Glutamatergic neuron (in vitro differentiated cells): ENCODE measurements around the gene TFIP11. TPM values are rescaled to one million over a fixed set of nuclear protein-coding genes. Genes with fewer than 3 reads are reported as not detected.
A peak's percentile ranks its signal among the peaks of the same experiment; 100 is the strongest.

Source experiments
- DNase-seq: peaks from one replicate; pipeline ENCODE4 v3.0.0; 2022
- H3K27ac Mint-ChIP-seq: one replicate; pipeline ENCODE4 v1.8.0; 2020; ENCODE audit warnings: mild to moderate bottlenecking, mixed read lengths, inconsistent platforms; ENCODE audit not compliant: unreplicated experiment
- H3K27me3 Mint-ChIP-seq: one replicate; pipeline ENCODE4 v1.8.0; 2020; ENCODE audit warnings: mild to moderate bottlenecking, moderate library complexity, mixed read lengths, inconsistent platforms; ENCODE audit not compliant: unreplicated experiment
- H3K36me3 Mint-ChIP-seq: one replicate; pipeline ENCODE4 v1.8.0; 2020; ENCODE audit warnings: mild to moderate bottlenecking, mixed read lengths, inconsistent platforms; ENCODE audit not compliant: unreplicated experiment
- H3K4me1 Mint-ChIP-seq: one replicate; pipeline ENCODE4 v1.8.0; 2020; ENCODE audit warnings: mild to moderate bottlenecking, low read depth, mixed read lengths, inconsistent platforms; ENCODE audit not compliant: unreplicated experiment
- H3K4me3 Mint-ChIP-seq: one replicate; pipeline ENCODE4 v1.8.0; 2020; ENCODE audit warnings: mild to moderate bottlenecking, mixed read lengths, inconsistent platforms; ENCODE audit not compliant: unreplicated experiment
- H3K9me3 Mint-ChIP-seq: one replicate; pipeline ENCODE4 v1.8.0; 2020; ENCODE audit warnings: mild to moderate bottlenecking, moderate library complexity, mixed read lengths, inconsistent platforms; ENCODE audit not compliant: unreplicated experiment
- total RNA-seq: library from RNA; stranded (reverse); fragmentation: NEBNext Ultra II Directional; extraction: Animal tissue kit (Norgen Biotek cat#: 25700); gene quantifications from one replicate; pipeline ENCODE4 v1.2.1, GENCODE V29; 2021; ENCODE audit not compliant: unreplicated experiment
- TF ChIP-seq, protein P1 (sequence below): fragments of 200-600 bp; sonication (generic); IDR thresholded peaks from one replicate; pipeline ENCODE4 v1.5.0; 2021; ENCODE audit not compliant: partially characterized antibody, unreplicated experiment

TFIP11 gene
- total RNA-seq, 1 donor from 2014 or later: 39.9 TPM

GRCh38 chr22:26481694-26482093 is 30.6 kb downstream of the TFIP11 start:
- Mint-ChIP-seq H3K27ac (no peak overlapping the region), H3K27me3 (peaks cover 2% of the 10 kb centered on the region), H3K4me3 (peak overlapping the region; percentile 98), H3K36me3 (no peaks in the 10 kb centered on the region), H3K4me1 (peaks cover 36% of the 10 kb centered on the region), H3K9me3 (peaks cover 3% of the 10 kb centered on the region)
- no peak for DNase-seq
- TF ChIP-seq, protein P1, sequence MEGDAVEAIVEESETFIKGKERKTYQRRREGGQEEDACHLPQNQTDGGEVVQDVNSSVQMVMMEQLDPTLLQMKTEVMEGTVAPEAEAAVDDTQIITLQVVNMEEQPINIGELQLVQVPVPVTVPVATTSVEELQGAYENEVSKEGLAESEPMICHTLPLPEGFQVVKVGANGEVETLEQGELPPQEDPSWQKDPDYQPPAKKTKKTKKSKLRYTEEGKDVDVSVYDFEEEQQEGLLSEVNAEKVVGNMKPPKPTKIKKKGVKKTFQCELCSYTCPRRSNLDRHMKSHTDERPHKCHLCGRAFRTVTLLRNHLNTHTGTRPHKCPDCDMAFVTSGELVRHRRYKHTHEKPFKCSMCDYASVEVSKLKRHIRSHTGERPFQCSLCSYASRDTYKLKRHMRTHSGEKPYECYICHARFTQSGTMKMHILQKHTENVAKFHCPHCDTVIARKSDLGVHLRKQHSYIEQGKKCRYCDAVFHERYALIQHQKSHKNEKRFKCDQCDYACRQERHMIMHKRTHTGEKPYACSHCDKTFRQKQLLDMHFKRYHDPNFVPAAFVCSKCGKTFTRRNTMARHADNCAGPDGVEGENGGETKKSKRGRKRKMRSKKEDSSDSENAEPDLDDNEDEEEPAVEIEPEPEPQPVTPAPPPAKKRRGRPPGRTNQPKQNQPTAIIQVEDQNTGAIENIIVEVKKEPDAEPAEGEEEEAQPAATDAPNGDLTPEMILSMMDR: no peak

DNA sequence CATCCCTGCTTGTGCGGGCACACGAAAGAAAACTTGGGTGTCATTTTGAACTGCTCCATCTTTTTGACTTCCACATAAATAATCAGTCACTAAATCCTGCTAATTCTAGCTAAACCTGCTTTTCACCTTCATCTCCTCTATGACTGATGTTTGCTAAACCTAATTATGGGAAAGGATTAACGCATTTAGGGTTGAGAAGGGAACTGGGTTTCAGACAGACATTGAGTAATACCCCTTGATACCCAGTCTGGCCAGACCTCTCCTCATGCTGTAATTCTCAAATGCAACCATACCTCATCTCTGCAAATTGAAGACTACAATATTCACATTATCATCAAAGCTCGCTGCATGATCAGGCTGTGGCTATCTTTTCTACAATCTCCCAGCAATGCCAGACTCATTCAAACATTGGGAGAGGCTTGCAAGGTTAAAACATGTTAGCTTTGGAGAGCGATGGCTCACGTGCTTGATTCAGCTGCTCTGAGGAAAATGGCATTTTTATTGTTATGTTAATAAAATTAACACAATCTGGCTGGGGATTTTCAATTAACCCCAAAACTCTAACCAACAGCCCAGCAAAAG is 31.1 kb downstream of the TFIP11 start:
- peak overlapping the region; percentile 44 for H3K4me3 Mint-ChIP-seq
- H3K27me3 Mint-ChIP-seq: peaks cover 2% of the 10 kb centered on the region
- peaks cover 36% of the 10 kb centered on the region for H3K4me1 Mint-ChIP-seq
- TF ChIP-seq, protein P1: no peak
- no peak overlapping the region for H3K27ac Mint-ChIP-seq
- DNase-seq: no peak
- H3K36me3 Mint-ChIP-seq: no peaks in the 10 kb centered on the region
- H3K9me3 Mint-ChIP-seq: peaks cover 3% of the 10 kb centered on the region

- no peak overlapping the region for H3K27ac Mint-ChIP-seq
- H3K4me3 Mint-ChIP-seq: no peak overlapping the region
- DNase-seq: no peak
- TF ChIP-seq, protein P1: no peak
- peaks cover 36% of the 10 kb centered on the region for H3K4me1 Mint-ChIP-seq
- no peaks in the 10 kb centered on the region for H3K36me3 Mint-ChIP-seq
- peaks cover 3% of the 10 kb centered on the region for H3K9me3 Mint-ChIP-seq
- peaks cover 2% of the 10 kb centered on the region for H3K27me3 Mint-ChIP-seq
Measured at GRCh38 chr22:26480611-26480932, 31.7 kb downstream of the TFIP11 start.

GRCh38 chr22:26479792-26480610 is 32.3 kb downstream of the TFIP11 start:
- peak overlapping the region; percentile 75 for H3K4me3 Mint-ChIP-seq
- TF ChIP-seq, protein P1: no peak
- H3K4me1 Mint-ChIP-seq: peaks cover 36% of the 10 kb centered on the region
- H3K27ac Mint-ChIP-seq: peak overlapping the region; percentile 67
- DNase-seq: no peak
- no peaks in the 10 kb centered on the region for H3K36me3 Mint-ChIP-seq
- H3K27me3 Mint-ChIP-seq: peaks cover 2% of the 10 kb centered on the region
- H3K9me3 Mint-ChIP-seq: peaks cover 3% of the 10 kb centered on the region
